HEK293 (cell line): Measurements from ENCODE around the gene BLACAT1.

ENCODE experiments used
- CTCF ChIA-PET: fragments of 350-600 bp; formaldehyde crosslinking; extraction: SDS; loops from one replicate; lab custom pipeline; 2021; ENCODE audit warnings: antibody characterized with exemption; lab: Yijun Ruan, JAX
- POLR2A ChIA-PET: fragments of 300-600 bp; formaldehyde crosslinking; extraction: SDS; loops from one replicate; lab custom pipeline; 2020; ENCODE audit warnings: antibody characterized with exemption, inconsistent platforms; lab: Yijun Ruan, JAX
- H3K27ac ChIP-seq: fragments of 200-500 bp; sonication (Bioruptor generic); 2 replicates; pipeline ENCODE4 v1.5.1; 2014; ENCODE audit warnings: low read depth, low read length, control low read depth, inconsistent platforms; ENCODE audit errors: extremely low read depth
- H3K36me3 ChIP-seq, 2 experiments: fragments of 200-500 bp in 1 of 2; sonication (Bioruptor generic) in 1 of 2; 1 replicate in 1 of 2; 2 replicates in 1 of 2; pipeline ENCODE4 v1.5.1; 2014 to 2017; ENCODE audit warnings: inconsistent platforms in 2 of 2, low read length in 2 of 2; ENCODE audit not compliant: control insufficient read depth in 2 of 2, insufficient read depth in 1 of 2
- H3K4me1 ChIP-seq: fragments of 200-500 bp; sonication (Bioruptor generic); 2 replicates; pipeline ENCODE4 v1.5.1; 2014; ENCODE audit warnings: mild to moderate bottlenecking, low read length, inconsistent platforms; ENCODE audit not compliant: control insufficient read depth, insufficient read depth
- H3K4me3 ChIP-seq: 2 replicates; pipeline ENCODE4 v1.5.1; 2011; ENCODE audit warnings: low read depth, mild to moderate bottlenecking, control low read depth, low read length, moderate library complexity
- H3K9me3 ChIP-seq: fragments of 200-500 bp; sonication (Bioruptor generic); 2 replicates; pipeline ENCODE4 v1.5.1; 2014; ENCODE audit warnings: low read depth, low read length, inconsistent platforms; ENCODE audit not compliant: control insufficient read depth, insufficient read depth
- BCL11B ChIP-seq: fragments of 450-650 bp; formaldehyde crosslinking; IDR thresholded peaks from 2 replicates; pipeline ENCODE4 v1.5.1; 2016; ENCODE audit warnings: low read depth, missing biosample characterization, missing genetic modification characterization
- EGR2 ChIP-seq: fragments of 450-650 bp; formaldehyde crosslinking; IDR thresholded peaks from 2 replicates; pipeline ENCODE4 v1.5.1; 2016; ENCODE audit warnings: low read depth, missing biosample characterization, missing genetic modification characterization
- HOXC10 ChIP-seq: sonication (generic); formaldehyde crosslinking; IDR thresholded peaks from 2 replicates; pipeline ENCODE4 v1.8.1; 2023; ENCODE audit warnings: mild to moderate bottlenecking, missing genetic modification reagents
- PRDM1 ChIP-seq: fragments of 450-650 bp; formaldehyde crosslinking; IDR thresholded peaks from 2 replicates; pipeline ENCODE4; 2016; ENCODE audit warnings: missing biosample characterization, missing genetic modification characterization
- PRDM2 ChIP-seq: fragments of 450-650 bp; formaldehyde crosslinking; IDR thresholded peaks from 2 replicates; pipeline ENCODE4 v1.5.1; 2016; ENCODE audit warnings: missing biosample characterization, missing genetic modification characterization, borderline replicate concordance
- PRDM6 ChIP-seq: fragments of 450-650 bp; formaldehyde crosslinking; IDR thresholded peaks from 2 replicates; pipeline ENCODE4 v1.5.1; 2017; ENCODE audit warnings: missing biosample characterization, missing genetic modification characterization
- SP2 ChIP-seq: fragments of 450-650 bp; formaldehyde crosslinking; IDR thresholded peaks from 2 replicates; pipeline ENCODE4 v1.5.1; 2016; ENCODE audit warnings: missing biosample characterization, missing genetic modification characterization
- ZBTB49 ChIP-seq: fragments of 450-650 bp; formaldehyde crosslinking; IDR thresholded peaks from 2 replicates; pipeline ENCODE4 v1.5.1; 2016; ENCODE audit warnings: missing biosample characterization, missing genetic modification characterization, low read depth
- ZFHX2 ChIP-seq: fragments of 450-650 bp; formaldehyde crosslinking; conservative IDR thresholded peaks from 2 replicates; pipeline ENCODE4 v1.5.1; 2016; ENCODE audit warnings: missing biosample characterization, missing genetic modification characterization
- ZNF146 ChIP-seq: fragments of 450-650 bp; formaldehyde crosslinking; IDR thresholded peaks from 2 replicates; pipeline ENCODE4 v1.5.1; 2016; ENCODE audit warnings: missing biosample characterization, missing genetic modification characterization
- ZNF175 ChIP-seq: fragments of 450-650 bp; formaldehyde crosslinking; IDR thresholded peaks from 2 replicates; pipeline ENCODE4 v1.5.1; 2016; ENCODE audit warnings: missing biosample characterization, missing genetic modification characterization
- ZNF211 ChIP-seq: fragments of 450-650 bp; formaldehyde crosslinking; IDR thresholded peaks from 2 replicates; pipeline ENCODE4 v1.5.1; 2016; ENCODE audit warnings: low read depth, missing biosample characterization, missing genetic modification characterization
- ZNF335 ChIP-seq: fragments of 450-650 bp; formaldehyde crosslinking; conservative IDR thresholded peaks from 2 replicates; pipeline ENCODE4 v1.5.1; 2016; ENCODE audit warnings: missing biosample characterization, missing genetic modification characterization
- ZNF354C ChIP-seq: fragments of 450-650 bp; formaldehyde crosslinking; IDR thresholded peaks from 2 replicates; pipeline ENCODE4 v1.5.1; 2016; ENCODE audit warnings: missing biosample characterization, missing genetic modification characterization, low read depth, borderline replicate concordance
- ZNF48 ChIP-seq: fragments of 450-650 bp; formaldehyde crosslinking; IDR thresholded peaks from 2 replicates; pipeline ENCODE4 v1.5.1; 2016; ENCODE audit warnings: missing biosample characterization, missing genetic modification characterization
- ZNF549 ChIP-seq: fragments of 450-650 bp; IDR thresholded peaks from 2 replicates; pipeline ENCODE4 v1.5.1; 2018; ENCODE audit warnings: missing biosample characterization, missing genetic modification characterization, mild to moderate bottlenecking, inconsistent platforms, moderate library complexity
- ZNF624 ChIP-seq: fragments of 450-650 bp; formaldehyde crosslinking; IDR thresholded peaks from 2 replicates; pipeline ENCODE4 v1.5.1; 2017; ENCODE audit warnings: missing biosample characterization, missing genetic modification characterization
- ZNF654 ChIP-seq: fragments of 450-650 bp; formaldehyde crosslinking; IDR thresholded peaks from 2 replicates; pipeline ENCODE4 v1.5.1; 2016; ENCODE audit warnings: low read depth, missing biosample characterization, missing genetic modification characterization
- ZNF692 ChIP-seq: fragments of 450-650 bp; formaldehyde crosslinking; IDR thresholded peaks from 2 replicates; pipeline ENCODE4 v1.5.1; 2016; ENCODE audit warnings: missing biosample characterization, missing genetic modification characterization
- ZXDB ChIP-seq: fragments of 450-650 bp; formaldehyde crosslinking; IDR thresholded peaks from 2 replicates; pipeline ENCODE4 v1.5.1; 2016; ENCODE audit warnings: missing biosample characterization, missing genetic modification characterization

BLACAT1 gene

GRCh38 chr1:205451759-205452164 lies 4.1 kb downstream of the BLACAT1 start:
- H3K4me1 ChIP-seq = no peaks in the 10 kb centered on the region; the same call in 1 of the 2 replicates
- CTCF ChIA-PET = no interaction called here

More at GRCh38 chr1:205451759-205452164, 4.1 kb downstream of the BLACAT1 start:
- Histone ChIP-seq H3K4me3 (no peak overlapping the region), H3K36me3 (no peaks in the 10 kb centered on the region), H3K9me3 (no peaks in the 10 kb centered on the region), H3K27ac (no peak overlapping the region)
- POLR2A ChIA-PET = no interaction called here
- TF ChIP-seq PRDM2 (tag by site-specific recombination) (no peak), SP2 (tag by site-specific recombination) (no peak), ZFHX2 (tag by site-specific recombination) (0 out of 2 replicates have a peak, but pooled peaks have one; percentile 20), EGR2 (tag by site-specific recombination) (peak; percentile 70), ZNF48 (tag by site-specific recombination) (no peak), PRDM1 (tag by site-specific recombination) (peak; percentile 68; the same call in 1 of the 2 replicates), HOXC10 (CRISPR knock-in tag) (no peak), ZNF354C (no peak), ZNF211 (tag by site-specific recombination) (no peak), PRDM6 (tag by site-specific recombination) (no peak), ZBTB49 (tag by site-specific recombination) (no peak), BCL11B (tag by site-specific recombination) (no peak), ZNF624 (tag by site-specific recombination) (no peak), ZXDB (tag by site-specific recombination) (no peak), ZNF654 (tag by site-specific recombination) (no peak), ZNF175 (tag by site-specific recombination) (no peak), ZNF146 (tag by site-specific recombination) (no peak), ZNF335 (peak; percentile 36; the same call in 1 of the 2 replicates), ZNF692 (tag by site-specific recombination) (no peak), ZNF549 (tag by site-specific recombination) (no peak)
